Iris pigment epithelial cell (primary cell): ENCODE results near the gene LTA4H.

Experiments used
- DNase-seq: peaks from one replicate; pipeline ENCODE4 v3.0.0-alpha.2; 2011; ENCODE audit warnings: low read depth

Gene LTA4H

DNA sequence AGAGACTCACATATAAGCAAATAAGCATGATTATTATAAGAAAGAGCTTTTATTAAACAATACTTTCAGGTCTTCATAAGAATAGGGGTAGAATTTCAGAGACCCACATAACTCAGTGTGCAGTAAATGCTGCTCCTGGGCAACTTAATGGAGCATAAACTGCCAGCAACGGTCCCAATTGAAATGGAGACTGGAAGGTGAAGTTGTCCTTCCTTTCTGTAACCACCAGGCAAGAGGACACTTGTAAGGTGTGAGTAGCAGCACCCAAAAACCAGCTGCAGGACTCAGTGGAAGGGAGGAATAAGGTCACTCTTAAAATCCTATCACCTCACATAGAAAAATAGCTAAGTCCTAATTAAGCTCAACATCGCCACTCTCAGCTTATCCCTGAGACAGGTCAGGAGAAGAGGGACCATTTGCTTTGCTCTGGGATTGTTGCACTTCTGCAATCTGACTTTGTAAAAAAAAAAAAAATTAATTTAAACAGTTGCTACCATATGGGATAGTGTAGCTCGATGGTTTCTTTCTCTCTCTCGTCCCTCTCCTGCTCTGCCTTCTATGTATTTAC, 22.7 kb upstream of the LTA4H start:
- DNase-seq = no peak

DNA sequence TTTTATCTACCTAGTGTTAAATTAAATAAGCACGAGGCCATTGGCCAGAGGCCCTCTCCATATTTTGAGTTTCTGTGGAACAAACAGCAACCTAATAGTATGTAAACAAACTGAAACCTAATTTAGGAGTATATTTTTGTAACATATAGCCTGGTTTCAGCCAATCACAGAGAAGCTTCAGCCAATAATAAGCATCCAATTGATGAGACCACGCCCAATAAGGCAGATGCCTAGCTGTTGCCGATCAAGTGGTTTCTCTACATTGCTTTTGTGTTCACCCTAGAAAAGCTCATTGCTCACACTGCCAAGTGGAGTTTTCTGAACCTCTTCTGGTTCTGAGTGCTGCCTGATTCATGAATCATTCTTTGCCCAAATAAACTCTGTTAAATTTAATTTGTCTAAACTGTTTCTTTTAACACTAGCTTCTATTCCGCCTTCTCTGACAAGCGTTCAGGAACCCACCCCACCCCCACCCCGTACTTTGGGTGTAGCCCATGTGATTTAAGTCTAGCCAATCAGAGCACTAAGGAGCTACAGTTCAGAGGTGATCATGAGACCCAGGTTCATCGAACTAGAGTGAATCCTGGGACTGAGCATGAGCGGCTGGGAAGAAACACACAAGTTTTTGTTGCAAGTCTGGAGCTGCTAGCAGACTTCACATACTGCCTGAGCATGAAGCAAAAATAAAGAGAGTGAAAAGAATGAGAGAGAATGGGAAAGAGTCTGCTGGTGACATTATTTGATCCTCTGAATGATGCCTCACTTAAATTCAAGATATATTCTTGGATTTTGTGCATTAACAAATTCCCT, 21.5 kb upstream of the LTA4H start:
- DNase-seq = no peak

DNA sequence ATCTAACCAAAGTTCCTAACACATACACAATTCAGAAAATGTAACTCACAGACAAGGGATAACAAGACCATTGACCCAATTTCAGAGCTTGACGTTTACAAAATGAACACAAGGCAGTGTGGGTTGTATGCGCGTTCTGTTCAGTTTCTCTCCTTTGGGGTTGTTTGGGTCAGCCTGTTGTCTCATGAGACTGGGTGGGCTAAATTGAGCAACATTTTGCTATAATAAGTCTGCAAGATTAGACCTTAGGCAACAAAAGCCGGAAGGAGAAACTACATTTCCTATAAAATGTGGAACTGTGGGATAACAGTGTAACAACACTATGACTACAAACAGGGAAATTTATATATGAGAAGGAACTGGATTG, 18.8 kb upstream of the LTA4H start:
- no peak for DNase-seq

DNA sequence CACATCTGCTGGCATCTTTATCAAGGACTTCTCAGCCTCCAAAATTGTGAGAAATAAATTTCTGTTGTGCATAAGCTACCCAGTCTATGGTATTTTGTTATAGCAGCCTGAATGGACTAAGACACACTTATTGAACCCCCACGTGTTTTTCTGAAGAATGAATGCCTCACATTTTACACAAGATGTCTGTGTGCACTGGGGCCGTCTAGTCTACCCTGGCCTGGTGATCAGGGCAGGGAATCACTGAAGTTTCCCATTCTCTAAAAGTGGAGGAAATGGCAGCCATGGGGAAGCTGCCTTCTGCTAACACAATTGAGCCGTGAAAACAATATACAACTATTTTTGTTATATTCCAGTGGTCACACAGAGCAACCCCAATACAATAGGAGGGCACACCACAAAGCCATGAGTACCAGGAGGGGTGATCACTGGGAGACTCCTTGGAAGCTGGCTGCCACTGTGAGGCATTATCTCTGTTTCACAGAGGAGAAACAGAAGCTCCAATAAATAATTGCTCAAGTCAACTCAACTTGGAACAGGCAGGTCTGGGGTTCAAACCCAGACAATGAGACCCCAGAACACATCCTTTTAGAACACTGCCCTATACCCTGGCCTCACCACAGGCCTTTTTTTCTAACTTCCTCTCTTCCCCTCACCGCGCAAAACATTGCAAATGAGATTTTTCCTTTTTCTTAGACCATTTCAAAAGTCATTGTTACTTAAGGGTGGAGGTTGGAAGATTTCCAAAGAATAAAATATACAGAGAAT, 18.3 kb upstream of the LTA4H start:
- DNase-seq = no peak

DNA sequence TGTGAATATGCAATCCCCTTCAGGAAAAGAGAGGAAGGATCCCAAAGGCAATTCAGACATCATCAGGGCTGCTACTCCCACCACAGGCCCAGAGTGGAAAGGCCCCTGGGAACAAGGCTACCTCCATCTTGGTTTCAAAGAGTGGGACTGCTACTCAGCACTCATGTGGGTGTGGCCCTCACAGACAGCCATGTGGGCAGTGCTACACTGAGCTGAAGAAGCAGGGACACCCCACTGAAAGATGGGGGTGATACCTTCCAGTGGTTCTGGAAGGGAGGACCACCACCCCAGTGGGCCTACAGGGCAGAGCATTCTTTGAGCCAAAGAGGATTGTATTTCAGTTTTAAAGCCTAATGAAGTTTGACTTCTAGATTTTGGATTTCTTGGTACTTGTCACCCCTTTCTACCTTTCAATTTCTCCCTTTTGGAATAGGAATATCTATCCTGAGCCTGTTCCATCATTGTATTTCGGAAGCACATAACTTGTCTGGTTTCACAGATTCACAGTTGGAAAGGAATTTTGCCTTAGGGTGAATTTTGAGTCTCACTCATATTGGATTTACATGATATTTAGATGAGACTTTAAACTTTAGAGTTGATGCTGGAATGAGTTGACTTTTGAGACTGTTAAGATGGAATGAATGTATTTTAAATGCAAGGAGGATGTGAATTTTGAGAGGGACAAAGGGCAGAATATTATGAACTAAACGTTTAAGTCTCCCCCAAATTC, 16.5 kb upstream of the LTA4H start:
- no peak for DNase-seq

GRCh38 chr12:96050139-96050538, 14.8 kb upstream of the LTA4H start:
- no peak for DNase-seq

DNA sequence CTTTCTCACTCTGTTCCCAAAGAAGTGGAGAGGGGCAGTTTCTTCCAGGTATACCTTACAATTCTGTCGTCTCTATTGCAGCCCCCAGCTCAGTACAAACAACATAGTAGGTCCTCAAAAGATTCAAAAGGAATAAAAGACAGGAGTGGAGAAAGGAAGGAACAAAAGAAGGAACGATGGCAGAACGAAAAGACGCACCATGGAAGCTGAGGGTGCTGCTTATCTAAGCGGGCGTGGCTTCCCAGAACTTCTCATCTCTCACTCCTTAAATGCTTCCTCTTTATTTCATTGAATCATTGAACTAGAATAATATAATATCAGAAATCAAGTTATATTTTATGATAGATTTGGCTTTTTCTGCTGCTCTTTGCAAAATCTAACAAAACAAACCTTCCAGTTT, 13.7 kb upstream of the LTA4H start:
- no peak for DNase-seq

DNA sequence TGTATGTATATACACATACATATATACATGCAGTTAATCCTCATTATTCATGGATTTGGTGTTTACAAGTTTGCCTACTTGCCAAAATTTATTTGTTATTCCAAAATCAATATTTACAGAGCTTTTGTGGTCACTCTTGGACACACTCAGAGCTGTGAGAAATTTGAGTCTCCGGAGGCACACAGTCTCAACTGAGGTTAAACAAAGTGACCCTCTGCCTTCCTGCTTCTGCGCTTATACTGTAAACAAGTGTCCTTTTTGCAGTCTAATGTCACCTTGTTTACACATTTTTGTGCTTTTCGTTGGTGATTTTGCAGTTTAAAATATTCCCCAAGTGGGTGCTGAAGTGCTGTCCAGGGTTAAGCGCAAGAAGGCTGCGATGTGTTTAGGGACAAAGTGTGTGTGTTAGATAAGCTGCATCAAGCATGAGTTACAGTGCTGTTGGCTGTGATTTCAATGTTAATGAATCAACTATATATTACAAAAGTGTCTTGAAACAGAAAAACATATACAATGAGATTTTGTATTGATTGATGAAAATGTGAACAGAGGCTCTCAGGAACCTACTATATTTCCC, 13.1 kb upstream of the LTA4H start:
- no peak for DNase-seq

DNA sequence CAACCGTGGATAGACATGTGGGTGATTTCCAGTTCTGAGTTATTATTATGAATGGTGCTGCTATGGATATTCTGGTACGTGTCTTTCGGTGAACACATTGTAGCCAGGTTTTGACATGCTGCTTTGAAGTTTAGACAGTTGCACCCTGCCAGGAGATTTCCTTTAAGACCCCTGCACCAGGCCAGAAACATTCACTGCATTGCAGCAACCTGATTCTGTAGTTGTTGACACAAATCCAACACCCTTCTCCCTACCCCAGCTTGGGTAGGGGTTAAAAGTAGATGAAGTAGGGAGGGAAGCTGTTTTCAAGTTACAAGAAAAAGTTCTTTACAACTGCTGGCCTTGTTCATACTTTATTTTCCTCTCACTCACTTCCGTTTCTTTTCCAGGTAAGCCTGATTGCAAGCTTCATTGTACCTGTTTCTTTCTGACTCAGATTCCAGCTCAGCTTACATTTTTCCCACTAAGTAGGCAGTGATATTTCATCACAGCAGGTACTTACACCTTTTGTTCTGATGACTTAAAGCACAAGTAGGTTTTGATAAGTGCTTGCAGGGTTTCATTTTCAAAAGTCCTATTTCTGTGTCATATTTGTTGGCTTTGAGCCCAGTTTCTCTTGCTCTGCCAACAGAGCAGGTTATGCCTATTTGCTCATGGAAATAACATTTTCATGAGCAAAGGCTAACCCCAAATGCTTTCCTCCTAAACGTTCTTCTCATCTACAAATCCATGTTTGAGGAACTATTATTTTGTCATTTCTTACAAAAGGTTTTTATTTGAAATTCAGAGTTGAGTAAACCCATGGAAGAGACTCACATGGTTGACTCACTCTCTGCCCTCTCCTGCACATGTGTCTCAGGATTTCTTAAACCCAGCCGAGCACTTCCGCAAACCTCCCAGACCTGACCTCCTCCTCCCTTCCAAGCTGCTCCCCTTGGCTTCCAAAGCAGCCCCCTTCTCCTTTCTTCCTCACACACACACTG, 12.1 kb upstream of the LTA4H start:
- DNase-seq = peak; percentile 70

GRCh38 chr12:96046543-96047228, 11.3 kb upstream of the LTA4H start:
- no peak for DNase-seq

DNA sequence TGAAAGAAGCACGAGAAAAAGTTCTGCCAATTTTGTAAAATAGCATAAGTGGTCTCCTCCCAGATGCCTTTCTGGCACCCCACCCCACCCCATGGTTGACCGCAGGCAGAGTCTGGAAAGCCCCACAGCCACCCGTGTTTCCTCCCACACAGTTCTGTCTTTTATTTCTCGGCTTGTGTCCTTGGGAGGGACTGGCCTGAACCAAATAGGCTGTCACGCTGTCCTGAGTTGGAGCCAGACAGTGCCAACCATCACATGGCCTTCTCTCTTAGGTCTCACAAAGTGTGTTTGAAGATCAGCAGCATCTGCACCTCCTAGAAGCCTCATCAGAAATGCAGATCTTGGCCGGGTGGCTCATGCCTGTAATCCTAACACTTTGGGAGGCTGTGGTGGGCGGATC, 10.2 kb upstream of the LTA4H start:
- no peak for DNase-seq

GRCh38 chr12:96044943-96045290, 9.5 kb upstream of the LTA4H start:
- no peak for DNase-seq

DNA sequence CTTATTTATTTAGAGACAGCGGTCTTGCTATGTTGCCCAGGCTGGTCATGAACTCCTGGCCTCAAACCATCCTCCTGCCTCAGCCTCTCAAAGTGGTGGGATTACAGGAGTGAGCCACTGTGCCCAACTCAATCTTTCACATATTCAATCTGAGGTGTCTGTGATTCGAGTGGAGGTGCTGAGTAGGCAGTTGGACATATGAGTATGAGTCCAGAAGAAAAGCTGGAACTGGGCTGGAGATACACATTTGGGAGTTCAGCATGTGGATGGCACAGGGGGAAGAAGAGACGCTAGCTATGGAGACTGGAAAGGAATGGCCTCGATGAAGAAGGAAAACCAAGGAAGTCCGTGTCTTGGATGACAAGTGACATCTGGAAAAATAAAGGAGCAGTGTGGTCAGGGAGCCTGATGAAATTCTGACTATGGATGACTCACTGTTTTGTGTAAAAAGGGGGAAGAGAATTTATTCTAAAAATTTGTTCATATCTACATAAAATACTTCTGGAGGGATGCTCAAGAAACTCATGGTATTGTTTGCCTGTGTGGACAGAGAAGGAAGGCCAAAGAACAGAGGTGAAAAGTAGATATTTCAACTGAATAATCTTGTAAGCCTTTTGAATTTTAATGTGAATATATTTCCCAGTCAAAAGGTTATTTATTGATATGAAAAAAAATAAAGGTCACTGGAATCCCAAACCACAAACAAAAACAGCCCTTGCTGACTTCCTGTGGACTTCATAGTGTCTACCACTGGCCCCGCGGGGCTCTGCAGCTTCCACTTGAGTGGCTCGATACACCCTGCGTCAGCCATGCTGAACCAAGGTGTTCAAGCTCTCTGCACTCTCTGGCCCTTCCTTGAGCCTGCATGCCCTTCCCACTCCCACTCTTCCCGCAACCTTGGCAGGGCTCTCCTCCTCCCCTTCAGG, 8.9 kb upstream of the LTA4H start:
- DNase-seq = peak; percentile 58

DNA sequence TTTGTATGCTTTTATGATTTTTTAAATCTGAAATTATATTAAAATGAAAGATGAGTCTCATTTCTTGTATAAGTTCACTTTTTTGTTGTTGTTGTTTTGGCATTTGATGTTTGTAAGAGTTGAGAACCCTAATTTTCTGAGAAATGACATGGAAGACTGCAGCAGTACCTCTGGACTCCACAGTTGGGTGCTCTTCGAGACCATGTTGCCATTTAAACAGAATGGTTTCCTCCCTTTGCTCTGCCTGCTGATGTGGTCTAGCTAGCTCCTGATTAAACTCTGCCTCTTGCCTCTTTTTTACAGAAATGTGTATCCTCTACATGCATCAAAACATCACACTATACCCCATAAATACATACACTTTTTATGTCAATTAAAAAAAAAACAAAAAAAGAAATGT, 5.8 kb upstream of the LTA4H start:
- no peak for DNase-seq

DNA sequence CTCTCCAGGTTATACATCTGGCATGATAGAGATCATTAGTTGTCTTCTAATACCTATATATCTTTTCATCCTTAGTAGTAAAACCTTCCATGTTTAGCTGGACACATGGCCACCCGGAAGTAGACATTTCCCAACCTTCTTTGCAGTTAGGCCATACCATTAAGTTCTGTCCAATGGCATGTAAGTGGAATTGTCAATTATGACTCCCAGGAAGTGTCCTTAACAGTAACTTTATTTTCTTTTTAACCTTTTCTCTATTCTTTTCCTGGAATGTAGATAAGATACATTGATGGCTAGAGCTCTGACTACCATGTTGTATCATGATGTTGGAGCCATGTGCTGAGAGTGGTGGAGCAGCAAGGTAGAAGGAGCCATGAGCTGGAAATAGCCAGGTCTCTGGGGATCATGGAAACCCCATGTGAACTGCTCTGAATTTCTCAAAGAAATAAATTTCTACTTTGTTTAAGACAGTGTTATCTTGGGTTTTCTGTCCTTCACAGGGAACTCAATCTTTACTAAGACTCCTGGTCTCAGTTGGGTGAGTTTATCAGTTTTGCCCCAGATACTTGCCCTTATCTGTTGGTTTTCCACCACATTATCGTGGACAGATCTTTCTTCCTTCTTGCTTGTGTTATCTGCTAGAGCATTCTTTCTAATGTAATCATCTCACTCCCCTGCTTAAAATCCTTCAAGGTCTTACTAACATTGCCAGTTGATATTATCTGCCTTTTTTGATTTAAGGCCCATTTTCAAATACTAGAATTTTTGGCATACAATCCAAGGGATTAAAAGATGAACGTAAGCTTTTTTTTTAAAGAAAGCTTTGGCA, 5.1 kb upstream of the LTA4H start:
- no peak for DNase-seq

DNA sequence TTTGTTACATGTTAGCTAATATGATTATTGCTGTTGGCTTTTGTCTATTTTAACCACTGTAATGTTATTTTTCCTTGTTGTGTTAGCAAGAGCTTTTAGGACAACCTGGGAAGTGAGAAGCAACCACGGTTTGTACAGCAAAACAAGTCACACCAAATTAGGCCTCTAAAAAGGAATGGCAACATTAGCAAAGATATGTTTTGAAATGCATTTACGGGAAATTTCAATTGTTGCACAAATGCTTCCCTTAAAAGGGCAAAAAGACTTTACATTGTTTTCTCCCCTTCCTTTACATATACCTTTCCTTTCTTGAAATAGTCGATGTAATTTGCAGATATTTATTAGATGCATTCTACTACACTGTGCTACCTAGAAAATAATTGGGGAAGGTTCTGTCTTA, 4.1 kb upstream of the LTA4H start:
- DNase-seq = no peak

DNA sequence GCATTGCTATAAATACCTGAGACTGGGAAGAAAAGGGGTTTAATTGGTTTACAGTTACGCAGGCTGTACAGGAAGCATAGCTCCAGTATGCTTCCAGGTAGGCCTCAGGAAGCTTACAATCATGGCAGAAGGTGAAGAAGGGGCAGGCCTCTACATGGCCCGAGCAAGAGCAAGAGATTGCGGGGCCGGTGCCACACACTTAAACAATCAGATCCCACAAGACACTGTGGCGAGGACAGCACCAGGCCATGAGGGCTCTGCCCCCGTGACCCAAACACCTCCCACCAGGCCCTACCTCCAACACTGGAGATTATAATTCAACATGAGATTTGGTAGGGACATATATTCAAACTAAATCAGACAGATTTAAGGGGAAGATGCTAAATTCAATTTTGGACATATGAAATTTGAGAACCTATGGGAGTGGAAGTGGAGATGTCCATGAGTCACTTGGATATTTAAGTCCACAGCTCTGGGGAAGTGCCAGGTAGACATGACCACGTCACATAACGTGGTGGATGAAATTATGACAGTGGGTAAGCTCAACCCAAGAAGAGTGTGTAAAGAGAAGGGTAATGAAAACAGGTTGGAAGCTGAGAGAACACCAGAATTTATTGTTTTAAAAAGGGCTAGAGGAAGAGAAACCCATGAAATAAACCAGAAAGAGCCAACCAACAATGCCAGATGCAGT, 1.5 kb upstream of the LTA4H start:
- peak; percentile 62 for DNase-seq
